H1 (cell line): ENCODE results near the gene CBS. TPM values are rescaled to one million over a fixed set of nuclear protein-coding genes. Genes with fewer than 3 reads are reported as not detected.
"Not testable (repeated sequence)": the region's sequence is repeated elsewhere in the genome, so short reads cannot be mapped to it uniquely, and the experiment has no call there.

Experiments
- CTCF ChIA-PET: fragments of 300-600 bp; sonication (Branson Sonifier 250); formaldehyde crosslinking; loops from one replicate; lab custom pipeline; 2021; ENCODE audit not compliant: partially characterized antibody; lab: Charles Lee
- POLR2A ChIA-PET: fragments of 300-600 bp; sonication (Branson Sonifier 250); formaldehyde crosslinking; loops from one replicate; lab custom pipeline; 2021; ENCODE audit warnings: inconsistent platforms; ENCODE audit not compliant: partially characterized antibody; lab: Charles Lee
- DNase-seq, 2 experiments: peaks; one replicate each; pipeline versions ENCODE4 v3.0.0 to v3.0.0-alpha.2; 2010 to 2022; ENCODE audit warnings: low spot score in 2 of 2, low read depth in 1 of 2, mixed read lengths in 1 of 2
- FAIRE-seq: peaks from 2 replicates; lab custom pipeline; 2011; peaks lifted over from hg19 to GRCh38; lab: Jason Lieb, UNC
- H2AFZ ChIP-seq: 2 replicates; pipeline ENCODE4 v1.8.1; 2012; ENCODE audit warnings: low read length, inconsistent platforms
- H2AK5ac ChIP-seq: 2 replicates; pipeline ENCODE4 v1.6.1; 2013; ENCODE audit warnings: low read depth, low read length
- H2BK120ac ChIP-seq: replicated peaks from 2 replicates; pipeline ENCODE3; 2013; ENCODE audit warnings: low read depth, low read length, inconsistent platforms
- H2BK12ac ChIP-seq: 2 replicates; pipeline ENCODE4 v1.6.1; 2013; ENCODE audit warnings: low read depth, low read length
- H2BK15ac ChIP-seq: 2 replicates; pipeline ENCODE4 v1.6.1; 2013; ENCODE audit warnings: low read length
- H2BK20ac ChIP-seq: 2 replicates; pipeline ENCODE4 v1.6.1; 2013; ENCODE audit warnings: low read length
- H2BK5ac ChIP-seq: 2 replicates; pipeline ENCODE4 v1.6.1; 2013; ENCODE audit warnings: low read depth, low read length
- H3K14ac ChIP-seq: 2 replicates; pipeline ENCODE4 v1.6.1; 2013; ENCODE audit warnings: inconsistent platforms; ENCODE audit not compliant: insufficient read length
- H3K18ac ChIP-seq: 2 replicates; pipeline ENCODE4 v1.6.1; 2013; ENCODE audit warnings: low read length; ENCODE audit errors: extremely low read depth
- H3K23ac ChIP-seq: 2 replicates; pipeline ENCODE4 v1.6.1; 2013; ENCODE audit warnings: inconsistent platforms; ENCODE audit not compliant: insufficient read length
- H3K23me2 ChIP-seq: 2 replicates; pipeline ENCODE4 v1.6.1; 2013; ENCODE audit warnings: low read depth, low read length
- H3K27ac ChIP-seq: 2 replicates; pipeline ENCODE4 v1.6.1; 2011; ENCODE audit warnings: low read depth, low read length, inconsistent platforms
- H3K27me3 ChIP-seq, 4 experiments: replicated peaks in 1 of 4; 1 replicate in 1 of 4; 2 replicates in 3 of 4; pipeline versions ENCODE4 v1.6.1 to v1.8.1; 2011 to 2013; ENCODE audit warnings: low read length in 3 of 4, mild to moderate bottlenecking in 3 of 4, inconsistent platforms in 2 of 4, mixed read lengths in 2 of 4, moderate library complexity in 1 of 4; ENCODE audit not compliant: control insufficient read depth in 3 of 4, insufficient read depth in 3 of 4; ENCODE audit errors: extremely low read depth in 1 of 4
- H3K36me3 ChIP-seq, 4 experiments: 2 replicates each; pipeline versions ENCODE4 v1.6.1 to v1.8.1; 2011 to 2013; ENCODE audit warnings: mild to moderate bottlenecking in 4 of 4, low read length in 3 of 4, moderate library complexity in 2 of 4, control low read depth in 1 of 4, inconsistent platforms in 1 of 4; ENCODE audit not compliant: insufficient read depth in 4 of 4, control insufficient read depth in 2 of 4
- H3K4ac ChIP-seq: replicated peaks from 2 replicates; pipeline ENCODE3; 2013; ENCODE audit warnings: low read length, low read depth, mixed read lengths, inconsistent platforms; ENCODE audit not compliant: insufficient read length
- H3K4me1 ChIP-seq, 4 experiments: replicated peaks in 1 of 4; 1 replicate in 1 of 4; 2 replicates in 3 of 4; pipeline versions ENCODE4 v1.6.1 to v1.8.1; 2011 to 2013; ENCODE audit warnings: low read length in 3 of 4, inconsistent platforms in 2 of 4, mixed read lengths in 1 of 4; ENCODE audit not compliant: insufficient read depth in 4 of 4, control insufficient read depth in 3 of 4
- H3K4me2 ChIP-seq, 2 experiments: 2 replicates each; pipeline versions ENCODE4 v1.6.1 to v1.8.1; 2011 to 2013; ENCODE audit warnings: low read depth in 2 of 2, low read length in 2 of 2, control low read depth in 1 of 2, inconsistent platforms in 1 of 2, mild to moderate bottlenecking in 1 of 2; ENCODE audit not compliant: insufficient read depth in 1 of 2
- H3K4me3 ChIP-seq, 4 experiments: fragments of 200-600, 300-600 bp in 1 of 4; sonication (generic), shearing (Covaris generic), sonication (Bioruptor Twin) in 1 of 4; 2 replicates each; pipeline versions ENCODE4 v1.5.1 to v1.8.1; 2011 to 2016; ENCODE audit warnings: low read length in 4 of 4, low read depth in 3 of 4, control low read depth in 2 of 4, inconsistent platforms in 2 of 4, mild to moderate bottlenecking in 2 of 4, mixed read lengths in 1 of 4, moderate library complexity in 1 of 4; ENCODE audit not compliant: insufficient read depth in 2 of 4; ENCODE audit errors: extremely low read depth in 1 of 4
- H3K56ac ChIP-seq: replicated peaks from 2 replicates; pipeline ENCODE3; 2013; ENCODE audit warnings: low read depth, mild to moderate bottlenecking, mixed read lengths, low read length, inconsistent platforms; ENCODE audit not compliant: insufficient read length
- H3K79me1 ChIP-seq: 2 replicates; pipeline ENCODE4 v1.6.1; 2013; ENCODE audit warnings: low read depth, low read length, control low read depth
- H3K79me2 ChIP-seq, 2 experiments: 2 replicates each; pipeline versions ENCODE4 v1.6.1 to v1.8.1; 2012 to 2013; ENCODE audit warnings: low read length in 2 of 2, mild to moderate bottlenecking in 2 of 2, inconsistent platforms in 1 of 2; ENCODE audit not compliant: insufficient read depth in 2 of 2, control insufficient read depth in 1 of 2
- H3K9ac ChIP-seq, 4 experiments: replicated peaks in 1 of 4; 1 replicate in 1 of 4; 2 replicates in 3 of 4; pipeline versions ENCODE4 v1.6.1 to v1.8.1; 2011 to 2013; ENCODE audit warnings: low read depth in 3 of 4, low read length in 3 of 4, control low read depth in 2 of 4, mild to moderate bottlenecking in 2 of 4, moderate library complexity in 2 of 4, inconsistent platforms in 1 of 4; ENCODE audit errors: extremely low read depth in 1 of 4
- H3K9me3 ChIP-seq, 2 experiments: 2 replicates each; pipeline versions ENCODE4 v1.6.1 to v1.8.1; 2012 to 2013; ENCODE audit warnings: mild to moderate bottlenecking in 2 of 2, moderate library complexity in 2 of 2, control low read depth in 1 of 2, inconsistent platforms in 1 of 2, low read depth in 1 of 2, low read length in 1 of 2, mixed read lengths in 1 of 2; ENCODE audit not compliant: insufficient read depth in 2 of 2
- H4K20me1 ChIP-seq, 2 experiments: replicated peaks in 1 of 2; 2 replicates each; pipeline versions ENCODE3 to v1.8.1; 2011 to 2013; ENCODE audit warnings: inconsistent platforms in 2 of 2, low read length in 2 of 2, mild to moderate bottlenecking in 1 of 2; ENCODE audit not compliant: insufficient read depth in 2 of 2, control insufficient read depth in 1 of 2
- H4K5ac ChIP-seq: 2 replicates; pipeline ENCODE4 v1.6.1; 2013; ENCODE audit warnings: low read length, low read depth, mixed read lengths, inconsistent platforms; ENCODE audit not compliant: insufficient read length
- H4K8ac ChIP-seq: 2 replicates; pipeline ENCODE4 v1.8.0; 2013; ENCODE audit warnings: mild to moderate bottlenecking, moderate library complexity, low read length, inconsistent platforms; ENCODE audit not compliant: insufficient read depth; ENCODE audit errors: extremely low read depth
- H4K91ac ChIP-seq: replicated peaks from 2 replicates; pipeline ENCODE3; 2013; ENCODE audit warnings: low read length, mixed read lengths, inconsistent platforms; ENCODE audit not compliant: insufficient read length
- WGBS, 2 experiments: shearing (Covaris generic) in 1 of 2; methylation state at CpG; one replicate each; pipeline versions ENCODE4 v1.1.6 to v1.1.7; 2013 to 2015; ENCODE audit warnings: low lambda C conversion rate in 2 of 2, mixed read lengths in 2 of 2, inconsistent platforms in 1 of 2, low coverage in 1 of 2, missing lambda C conversion rate in 1 of 2; ENCODE audit not compliant: insufficient replicate concordance in 2 of 2, insufficient coverage in 1 of 2, insufficient read length in 1 of 2; ENCODE audit errors: extremely low coverage in 1 of 2, missing lambda C conversion rate in 1 of 2; 5-methylcytosine and 5-hydroxymethylcytosine counted together
- polyA plus RNA-seq, 7 experiments: library from polyadenylated mRNA; depleted of rRNA in 3 of 7; stranded (reverse) in 5 of 7; unstranded in 2 of 7; fragments of >200 nt in 5 of 7; fragments of 200-250 nt in 2 of 7; gene quantifications; 1 replicate in 5 of 7; 2 replicates in 1 of 7; 4 replicates in 1 of 7; pipeline versions ENCODE4 v1.2.1 to v1.2.3, GENCODE V29; 2011 to 2013; ENCODE audit warnings: missing spikeins in 2 of 7, mixed read lengths in 2 of 7
- total RNA-seq: library from RNA; stranded (reverse); fragmentation: NEBNext Ultra II Directional; extraction: Animal tissue kit (Norgen Biotek cat#: 25700); gene quantifications from 2 replicates; pipeline ENCODE4 v1.2.1, GENCODE V29; 2021

The CBS gene
- total and polyA plus RNA-seq, 2 of the 8 experiments (the other 6 are each of a cell fraction or from before 2014, with no cell fraction given) = 114 to 455 TPM

DNA sequence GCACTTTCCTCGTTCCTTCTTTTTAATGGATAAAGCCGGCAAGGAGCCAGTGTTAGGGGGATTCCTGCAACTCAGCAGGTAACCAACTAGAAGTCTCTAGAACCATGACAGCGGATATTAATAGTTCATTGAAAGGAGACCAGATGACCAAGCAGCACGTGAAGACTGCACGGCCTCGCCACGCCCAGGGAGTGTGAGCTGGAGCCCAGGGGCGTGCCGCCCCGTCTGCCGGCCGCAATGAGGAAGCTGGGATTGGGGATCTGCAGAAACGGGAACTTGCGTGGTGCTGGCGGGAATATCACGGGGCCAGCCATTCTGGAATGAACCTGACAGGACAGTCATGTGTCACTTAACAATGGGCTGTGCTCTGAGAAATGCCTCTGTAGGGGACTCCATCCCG, 38.7 kb downstream of the CBS start:
- H3K18ac ChIP-seq, H2AFZ ChIP-seq, H3K79me1 ChIP-seq, POLR2A ChIA-PET, CTCF ChIA-PET, H3K4me1 ChIP-seq, H2AK5ac ChIP-seq, DNase-seq, H4K5ac ChIP-seq, H3K36me3 ChIP-seq, H3K79me2 ChIP-seq, H3K23me2 ChIP-seq, H4K8ac ChIP-seq, H3K4ac ChIP-seq, FAIRE-seq, H3K9me3 ChIP-seq, H3K27ac ChIP-seq, H2BK20ac ChIP-seq, H3K27me3 ChIP-seq, H2BK5ac ChIP-seq, H2BK15ac ChIP-seq, H3K4me3 ChIP-seq, H3K23ac ChIP-seq, H3K9ac ChIP-seq, H2BK120ac ChIP-seq, H2BK12ac ChIP-seq, H3K56ac ChIP-seq, H4K20me1 ChIP-seq, H3K4me2 ChIP-seq, H4K91ac ChIP-seq, H3K14ac ChIP-seq: not testable (repeated sequence)
- no CpG with 5 or more reads among the region's 17 CpGs for WGBS, 2 experiments
